ENCODE data around the gene ALAS1.

The ALAS1 gene

DNA sequence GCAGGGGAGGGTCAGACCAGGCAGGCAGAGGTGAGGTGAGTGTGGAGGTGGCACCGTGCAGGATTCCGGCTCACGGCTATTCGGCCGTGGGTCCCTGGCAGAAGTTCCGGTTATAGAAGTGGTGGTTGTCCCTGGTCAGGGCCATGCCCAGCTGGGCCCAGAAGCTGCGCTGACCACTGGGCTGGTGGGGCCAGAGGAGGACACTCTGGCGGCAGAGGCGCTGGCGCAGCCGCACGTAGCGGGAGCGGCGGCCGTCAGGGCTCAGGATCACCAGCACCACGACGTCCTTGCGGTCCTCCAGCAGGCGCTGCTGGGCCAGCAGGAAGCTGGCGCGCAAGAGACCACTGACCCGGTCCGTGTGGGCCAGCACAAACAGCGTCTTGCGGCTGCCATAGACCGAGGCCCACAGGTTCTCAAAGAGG is 23.2 kb downstream of the ALAS1 start:
- DNase-seq (ENCODE audit: low spot score): no peak

DNA sequence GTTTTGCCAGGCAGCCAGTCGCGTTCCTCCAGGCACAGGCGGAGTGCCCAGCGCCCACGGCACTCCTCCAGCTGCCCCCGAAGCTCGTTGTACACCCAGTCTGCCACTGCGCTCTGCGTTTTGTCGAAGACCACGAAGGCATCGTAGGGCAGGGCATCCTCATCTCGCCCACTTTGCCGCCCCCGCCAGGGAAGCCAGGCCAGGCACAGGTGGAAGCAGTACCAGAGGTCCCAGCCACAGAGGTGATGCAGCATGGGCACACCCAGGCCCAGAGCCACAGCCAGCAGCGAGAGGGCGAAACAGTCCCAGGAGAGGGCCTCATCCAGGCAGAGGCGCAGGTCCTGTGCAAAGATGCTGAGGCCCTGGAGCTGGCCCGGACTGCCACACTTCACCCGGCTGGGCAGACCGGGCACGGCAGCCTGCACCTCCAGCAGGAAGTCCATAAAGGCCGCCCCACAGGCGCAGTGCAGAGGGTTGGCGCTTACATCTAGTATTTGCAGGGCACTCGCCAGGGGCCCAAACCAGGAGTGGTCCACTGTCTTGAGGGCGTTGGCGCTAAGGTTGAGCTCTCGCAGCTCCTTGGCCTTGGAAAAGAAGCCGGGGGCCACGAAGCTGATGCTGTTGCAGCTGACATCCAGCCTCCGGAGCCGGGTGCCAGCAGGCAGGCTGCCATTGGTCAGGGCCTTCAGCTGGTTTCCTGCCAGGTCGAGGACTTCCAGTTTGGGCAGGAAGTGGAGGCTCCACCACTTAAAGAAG is 23.8 kb downstream of the ALAS1 start:
- no peak for DNase-seq (ENCODE audit: low spot score)

DNA sequence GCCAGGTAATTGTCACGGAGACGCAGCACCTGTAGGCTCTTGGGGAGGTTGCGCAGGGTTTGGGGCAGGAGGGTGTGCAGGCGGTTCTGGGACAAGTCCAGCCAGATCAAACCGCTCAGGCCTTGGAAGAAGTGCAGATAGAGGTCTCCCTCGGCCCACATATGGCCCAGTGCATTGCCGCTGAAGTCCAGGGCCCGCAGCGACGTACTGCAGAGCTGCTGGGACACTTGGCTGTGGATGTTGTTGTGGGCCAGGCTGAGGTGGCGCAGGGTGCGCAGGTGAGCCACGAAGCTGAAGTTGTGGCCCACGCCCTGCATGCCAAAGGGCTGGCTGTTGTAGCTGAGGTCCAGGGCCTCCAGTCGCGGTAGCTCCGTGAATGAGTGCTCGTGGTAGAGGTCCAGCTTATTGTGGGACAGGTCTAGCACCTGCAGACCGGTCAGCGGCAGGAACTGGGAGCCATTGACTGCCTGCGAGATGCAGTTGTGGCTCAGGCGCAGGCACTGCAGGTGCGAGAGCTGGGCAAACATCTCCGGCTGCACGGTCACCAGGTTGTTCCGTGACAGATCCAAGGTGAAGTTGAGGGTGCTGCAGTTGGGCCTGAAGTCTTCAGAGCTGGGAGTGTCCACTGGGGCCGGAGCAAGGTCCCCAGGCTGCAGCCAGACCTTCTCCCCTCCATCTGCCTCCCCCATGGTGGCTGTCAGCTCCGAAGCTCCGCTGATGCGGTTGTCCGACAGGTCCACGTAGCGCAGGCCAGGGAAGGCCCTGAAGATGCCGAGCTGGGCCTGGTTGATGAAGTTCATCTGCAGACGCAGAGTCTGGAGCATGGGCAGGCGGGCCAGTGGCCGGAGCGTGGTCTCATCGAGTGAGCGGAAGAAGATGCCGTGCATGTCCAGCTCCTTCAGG is 24.6 kb downstream of the ALAS1 start:
- no peak for DNase-seq (ENCODE audit: low spot score)

DNA sequence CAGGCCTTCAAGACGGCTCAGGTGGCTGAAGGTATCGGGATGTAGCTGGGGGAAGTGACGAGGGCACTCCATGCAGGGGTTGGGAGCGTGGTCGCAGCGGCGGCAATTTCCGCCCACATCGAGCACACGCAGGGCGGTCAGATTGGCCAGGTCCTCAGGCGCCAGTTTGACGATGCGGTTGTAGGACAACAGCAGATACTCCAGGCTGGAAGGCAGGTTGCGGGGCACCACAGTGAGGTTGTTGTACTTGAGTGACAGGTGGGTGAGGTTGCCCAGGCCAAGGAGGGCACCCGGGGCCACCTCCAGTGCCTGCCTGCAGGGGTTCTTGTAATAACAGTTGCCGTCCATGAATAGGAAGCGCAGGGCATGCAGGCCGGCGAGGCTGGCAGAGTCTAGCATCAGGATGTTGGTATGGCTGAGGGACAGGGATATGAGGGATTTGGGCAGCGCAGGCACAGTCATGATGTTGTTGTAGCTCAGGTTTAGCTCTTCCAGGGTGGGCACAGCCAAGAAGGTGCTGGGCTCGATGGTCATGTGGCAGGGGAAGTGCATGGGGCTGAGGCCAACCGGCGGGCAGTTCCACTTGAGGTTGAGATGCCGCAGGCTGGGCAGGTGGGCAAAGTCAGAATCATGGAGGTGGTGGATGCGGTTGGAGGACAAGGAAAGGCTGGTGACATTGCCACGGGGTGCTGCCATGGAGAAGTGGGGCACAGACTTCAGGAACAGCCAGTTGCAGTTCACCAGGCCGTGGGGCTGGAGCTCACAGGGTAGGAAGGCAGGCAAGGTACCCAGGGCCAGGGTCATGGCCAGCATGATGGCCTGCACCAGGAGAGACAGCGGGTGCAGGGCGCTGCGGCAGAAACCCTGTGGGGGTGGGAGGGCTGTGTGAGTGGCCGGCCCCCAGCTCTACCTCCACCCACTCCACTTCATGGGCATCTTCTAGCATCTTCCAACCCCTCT is 25.8 kb downstream of the ALAS1 start:
- no peak for DNase-seq (ENCODE audit: low spot score)

DNA sequence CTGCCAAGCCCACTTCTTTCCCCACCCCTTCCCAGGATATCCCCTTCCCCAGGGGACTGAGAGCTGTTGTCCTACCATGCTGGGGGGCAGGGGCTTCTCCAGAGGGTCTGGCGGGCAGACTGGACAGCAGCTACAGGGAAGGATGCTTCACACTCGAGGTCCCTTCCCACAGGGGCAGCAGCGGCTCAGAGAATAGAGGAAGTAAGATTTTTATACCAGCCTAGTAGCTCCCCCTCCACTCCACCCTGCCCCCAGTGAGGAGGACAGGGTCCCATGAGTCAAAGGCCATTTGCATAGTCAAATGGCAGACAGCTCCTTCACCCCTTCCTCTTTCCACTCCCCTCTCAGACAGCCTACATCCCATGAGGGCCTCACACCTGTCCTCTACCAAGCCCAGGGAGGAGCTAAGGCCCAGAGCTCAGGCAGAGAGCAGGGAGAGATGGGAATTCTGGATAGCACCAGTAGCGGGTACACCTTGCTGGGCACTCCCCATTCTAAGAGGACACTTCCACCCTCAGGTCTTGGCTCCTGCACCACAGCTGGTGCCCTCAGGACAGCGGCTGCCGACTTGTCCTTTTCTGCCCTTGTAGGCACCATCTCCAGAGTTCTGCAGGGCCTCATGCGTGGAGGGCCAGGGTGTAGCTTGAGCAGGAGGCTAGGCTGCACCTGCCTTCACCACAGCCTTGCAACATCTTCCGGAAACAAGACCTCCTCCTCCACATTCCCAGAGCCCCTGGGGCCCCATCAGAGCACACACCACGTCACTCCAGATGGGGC is 27.7 kb downstream of the ALAS1 start, which contains the start of gene TLR9:
TLR9 (minus strand) TSS at position 194 of the 777 bp plus-strand sequence; CDS start at position 78, 116 bp downstream.
- DNase-seq (ENCODE audit: low spot score): no peak

- DNase-seq (ENCODE audit: low spot score): no peak
Measured at GRCh38 chr3:52226229-52226817, 28.4 kb downstream of the ALAS1 start.

- no peak for DNase-seq (ENCODE audit: low spot score)
Measured at GRCh38 chr3:52227117-52227516, 29.2 kb downstream of the ALAS1 start.

GRCh38 chr3:52227766-52228165 is 29.8 kb downstream of the ALAS1 start:
- DNase-seq (ENCODE audit: low spot score): no peak

GRCh38 chr3:52228266-52228665 is 30.3 kb downstream of the ALAS1 start:
- DNase-seq (ENCODE audit: low spot score): no peak

DNA sequence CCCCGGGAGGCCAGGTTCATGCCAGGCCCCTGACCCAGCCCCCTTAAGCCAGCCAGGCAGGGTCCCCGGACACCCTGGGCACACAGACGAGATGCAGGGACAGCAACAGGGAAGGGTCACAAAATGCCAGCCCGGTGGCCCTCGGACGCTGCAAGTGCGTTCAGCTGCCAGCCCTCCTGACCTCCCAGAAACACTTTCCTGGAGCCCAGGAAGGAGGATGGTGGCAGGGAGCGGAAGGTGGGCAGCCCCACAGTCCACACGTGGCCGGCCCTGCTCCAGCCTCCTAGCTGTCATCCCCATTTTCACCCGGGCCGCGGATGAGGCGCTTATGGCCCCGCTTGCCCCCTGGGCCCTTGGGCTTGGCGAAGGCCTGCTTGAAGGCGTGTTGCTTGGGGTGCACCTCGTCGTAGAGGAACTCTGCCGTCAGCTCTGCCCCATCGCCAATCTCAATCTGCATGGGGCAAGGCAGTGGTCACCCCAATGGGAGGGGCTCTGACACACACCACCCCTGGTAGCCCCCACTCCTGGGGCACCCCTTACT is 30.9 kb downstream of the ALAS1 start:
- DNase-seq (ENCODE audit: low spot score): no peak

DNA sequence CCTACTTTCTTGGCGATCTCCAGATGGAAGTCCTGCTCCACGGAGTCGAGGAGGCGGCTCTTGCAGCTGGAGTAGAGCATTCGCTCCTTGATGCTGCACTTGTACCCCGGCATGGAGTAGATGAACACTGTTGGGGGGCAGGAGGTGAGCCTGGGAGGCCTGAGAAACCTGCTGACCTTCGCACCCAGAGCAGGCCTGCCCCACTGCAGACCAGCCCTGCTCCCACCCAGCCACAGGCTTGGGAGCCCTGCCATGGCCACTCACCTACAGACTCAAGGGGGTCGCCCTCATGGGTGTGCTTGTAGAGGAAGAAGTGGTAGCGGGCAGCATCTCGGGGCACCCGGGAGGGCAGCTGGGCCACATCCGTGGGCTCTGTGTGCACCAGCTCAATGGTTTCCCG is 31.7 kb downstream of the ALAS1 start:
- DNase-seq (ENCODE audit: low spot score): no peak

- no peak for DNase-seq (ENCODE audit: low spot score)
Measured at GRCh38 chr3:52230461-52230860, 32.5 kb downstream of the ALAS1 start.

- DNase-seq (ENCODE audit: low spot score): no peak
Measured at GRCh38 chr3:52230889-52231499, 33.0 kb downstream of the ALAS1 start.

GRCh38 chr3:52231502-52232278 is 33.7 kb downstream of the ALAS1 start:
- DNase-seq (ENCODE audit: low spot score): peak; percentile 85

DNA sequence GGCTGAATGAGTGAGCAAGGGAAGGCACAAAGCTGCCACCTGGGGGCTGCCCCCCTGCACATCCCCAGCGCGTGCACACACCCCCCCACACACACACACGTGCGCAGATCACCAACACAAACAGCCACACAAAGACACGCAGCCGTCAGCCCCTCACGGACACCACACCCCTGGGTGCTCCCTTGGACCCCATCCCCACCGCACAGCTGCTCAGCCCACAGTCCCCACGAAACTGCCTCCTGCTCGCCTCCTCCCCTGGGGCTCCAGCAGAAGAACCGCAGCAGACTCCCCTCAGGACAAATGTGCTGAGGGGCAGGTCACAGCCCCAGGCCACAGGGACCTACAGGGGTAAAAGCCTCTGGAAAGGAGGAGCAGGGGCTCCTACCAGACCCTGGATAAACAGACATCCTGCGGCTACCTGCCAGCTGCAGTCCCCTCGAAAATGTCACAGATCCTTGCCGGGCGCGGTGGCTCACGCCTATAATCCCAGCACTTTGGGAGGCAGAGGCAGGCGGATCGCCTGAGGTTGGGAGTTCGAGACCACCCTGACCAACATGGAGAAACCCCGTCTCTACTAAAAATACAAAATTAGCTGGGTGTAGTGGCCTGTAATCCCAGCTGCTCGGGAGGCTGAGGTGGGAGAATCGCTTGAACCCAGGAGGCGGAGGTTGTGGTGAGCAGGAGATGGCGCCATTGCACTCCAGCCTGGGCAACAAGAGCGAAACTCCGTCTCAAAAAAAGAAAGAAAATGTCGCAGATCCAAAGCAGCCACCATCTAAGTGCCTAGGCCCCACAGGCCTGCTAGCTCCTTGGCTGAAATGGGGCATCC is 34.5 kb downstream of the ALAS1 start:
- DNase-seq (ENCODE audit: low spot score): no peak

- DNase-seq (ENCODE audit: low spot score): no peak
Measured at GRCh38 chr3:52233108-52233591, 35.2 kb downstream of the ALAS1 start.

DNA sequence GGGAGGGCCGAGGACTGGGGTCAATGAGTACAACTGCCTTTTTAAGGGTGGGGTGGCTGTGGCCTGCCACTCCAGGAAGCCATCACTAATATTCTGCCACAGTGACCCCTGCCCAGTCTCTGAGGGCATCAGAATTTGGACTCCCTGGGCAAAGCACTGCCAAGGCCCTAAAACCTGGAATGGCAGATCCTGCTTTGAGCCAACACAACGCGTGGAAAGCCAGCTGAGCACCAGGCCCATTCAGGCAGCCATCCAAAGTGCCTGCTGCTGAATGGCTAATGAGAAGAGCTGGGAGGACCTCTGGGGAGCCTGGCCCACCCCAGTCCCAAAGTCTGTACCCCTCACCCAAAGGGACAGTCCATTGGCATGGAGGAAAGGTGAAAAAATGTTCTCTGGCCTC is 36.0 kb downstream of the ALAS1 start:
- DNase-seq (ENCODE audit: low spot score): no peak

All from HuH-7 (cell line).